Loucy (cell line): ENCODE data around the gene GPR150.

Source experiments
- EZH2phosphoT487 ChIP-seq: fragments of 200-600 bp; IDR thresholded peaks from 2 replicates; pipeline ENCODE4 v1.6.1; 2018; ENCODE audit warnings: antibody characterized with exemption, mild to moderate bottlenecking, moderate library complexity, borderline replicate concordance
- TF ChIP-seq, protein P1 (sequence below): fragments of 200-600 bp; sonication (generic); conservative IDR thresholded peaks from 2 replicates; pipeline ENCODE4 v1.5.1; 2014; ENCODE audit warnings: mild to moderate bottlenecking, antibody characterized with exemption, low read length

DNA sequence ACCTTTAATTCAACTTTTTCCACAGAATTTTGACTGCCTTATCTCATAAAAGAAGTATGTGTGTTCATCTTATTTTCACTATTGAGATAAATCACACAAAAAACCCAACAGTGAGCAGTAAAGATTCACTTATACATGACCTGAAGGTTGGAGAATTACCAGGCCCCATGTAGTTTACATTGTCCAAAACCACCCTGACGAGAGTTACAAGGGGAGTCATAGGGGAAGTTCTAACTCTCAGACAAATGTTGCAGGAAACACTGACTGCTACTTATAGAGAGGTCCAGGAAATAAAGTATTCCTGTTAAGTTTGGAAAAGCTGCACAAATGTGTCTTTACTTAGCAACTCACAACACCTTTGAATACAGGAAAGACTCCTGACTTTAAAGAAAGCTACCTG is 48.8 kb downstream of the GPR150 start:
- TF ChIP-seq, protein P1, sequence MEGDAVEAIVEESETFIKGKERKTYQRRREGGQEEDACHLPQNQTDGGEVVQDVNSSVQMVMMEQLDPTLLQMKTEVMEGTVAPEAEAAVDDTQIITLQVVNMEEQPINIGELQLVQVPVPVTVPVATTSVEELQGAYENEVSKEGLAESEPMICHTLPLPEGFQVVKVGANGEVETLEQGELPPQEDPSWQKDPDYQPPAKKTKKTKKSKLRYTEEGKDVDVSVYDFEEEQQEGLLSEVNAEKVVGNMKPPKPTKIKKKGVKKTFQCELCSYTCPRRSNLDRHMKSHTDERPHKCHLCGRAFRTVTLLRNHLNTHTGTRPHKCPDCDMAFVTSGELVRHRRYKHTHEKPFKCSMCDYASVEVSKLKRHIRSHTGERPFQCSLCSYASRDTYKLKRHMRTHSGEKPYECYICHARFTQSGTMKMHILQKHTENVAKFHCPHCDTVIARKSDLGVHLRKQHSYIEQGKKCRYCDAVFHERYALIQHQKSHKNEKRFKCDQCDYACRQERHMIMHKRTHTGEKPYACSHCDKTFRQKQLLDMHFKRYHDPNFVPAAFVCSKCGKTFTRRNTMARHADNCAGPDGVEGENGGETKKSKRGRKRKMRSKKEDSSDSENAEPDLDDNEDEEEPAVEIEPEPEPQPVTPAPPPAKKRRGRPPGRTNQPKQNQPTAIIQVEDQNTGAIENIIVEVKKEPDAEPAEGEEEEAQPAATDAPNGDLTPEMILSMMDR, result no peak
- TF ChIP-seq EZH2phosphoT487, result no peak
